ENCODE measurements around the gene BMF.

The BMF gene

DNA sequence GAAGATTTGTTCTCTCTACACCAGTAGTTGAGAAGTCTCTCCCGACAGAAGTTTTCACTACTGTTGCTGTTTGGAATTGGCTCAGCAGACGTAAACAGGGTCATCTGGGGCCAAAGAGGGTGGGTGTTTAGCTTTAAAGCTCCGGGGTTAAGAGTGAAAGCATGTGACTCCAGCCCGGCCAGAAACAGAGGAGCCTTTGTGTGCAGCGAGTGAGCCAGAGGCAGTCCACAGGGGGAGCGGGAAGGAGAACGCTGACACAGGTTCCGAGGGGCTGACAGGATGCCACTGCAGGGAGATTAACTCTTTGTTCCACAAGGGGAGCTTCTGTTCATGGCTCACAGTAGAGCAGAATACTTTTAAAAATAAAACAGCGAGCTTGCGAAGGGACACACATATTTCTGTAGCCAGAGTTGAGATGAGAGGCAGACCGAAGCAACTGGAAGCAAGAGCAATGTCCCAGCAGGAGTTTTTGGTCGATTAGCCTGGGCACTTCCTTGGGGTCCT, 26.9 kb downstream of the BMF start:
- peak overlapping the region in 1 of 2 experiments; percentile 68 for H3K4me3 ChIP-seq (ENCODE audit: insufficient read depth in 1 of 2, low read depth in 1 of 2, low read length in 2 of 2)
- H3K14ac ChIP-seq (ENCODE audit: low read length in 2 of 2), result peak overlapping the region; percentile 7 to 97
- H3K9ac ChIP-seq (ENCODE audit: low read length), result peak overlapping the region; percentile 88
- H3K27ac ChIP-seq (ENCODE audit: low read length, poor library complexity, severe bottlenecking), result peak overlapping the region; percentile 33
- peak; percentile 93 for DNase-seq
- no peaks in the 10 kb centered on the region for H3K36me3 ChIP-seq (ENCODE audit: control insufficient read depth in 1 of 2, insufficient read depth in 2 of 2, low read depth in 1 of 2, low read length in 2 of 2)
- H4K91ac ChIP-seq (ENCODE audit: low read length), result peak overlapping the region; percentile 99
- peaks cover 13% of the 10 kb centered on the region for H3K4me1 ChIP-seq (ENCODE audit: control insufficient read depth, insufficient read depth, low read depth, low read length)
- H4K8ac ChIP-seq (ENCODE audit: low read length), result peak overlapping the region; percentile 95
- no peaks in the 10 kb centered on the region for H3K9me3 ChIP-seq (ENCODE audit: control insufficient read depth, low read length)
- H3K18ac ChIP-seq (ENCODE audit: low read depth in 1 of 2, low read length in 2 of 2), result peak overlapping the region; percentile 93 to 100
- H2BK120ac ChIP-seq (ENCODE audit: low read depth, low read length), result peak overlapping the region; percentile 36
- WGBS, result 9% methylated on average over 12 of the region's 12 CpGs
- H3K4me2 ChIP-seq (ENCODE audit: low read length, poor library complexity, severe bottlenecking), result peak overlapping the region; percentile 55
- no peak overlapping the region for H2BK5ac ChIP-seq (ENCODE audit: low read depth, low read length, poor library complexity, severe bottlenecking)
- H3K23ac ChIP-seq (ENCODE audit: low read length in 2 of 2), result no peak overlapping the region
- peak overlapping the region; percentile 10 for H2AK5ac ChIP-seq (ENCODE audit: low read length, severe bottlenecking)
- H2AFZ ChIP-seq (ENCODE audit: low read depth, low read length), result no peak overlapping the region
- peak overlapping the region; percentile 94 to 96 for H3K4ac ChIP-seq (ENCODE audit: low read depth in 1 of 2, low read length in 2 of 2)
- no peaks in the 10 kb centered on the region for H3K27me3 ChIP-seq (ENCODE audit: control insufficient read depth in 1 of 2, insufficient read depth in 1 of 2, low read length in 2 of 2)
- H2BK12ac ChIP-seq (ENCODE audit: low read length in 2 of 2), result peak overlapping the region; percentile 100
- H2BK15ac ChIP-seq (ENCODE audit: low read depth, poor library complexity, severe bottlenecking), result peak overlapping the region; percentile 71
- H3K79me1 ChIP-seq (replicated peaks; ENCODE audit: low read length, poor library complexity, severe bottlenecking), result no peaks in the 10 kb centered on the region

- peak overlapping the region in 1 of 2 experiments; percentile 68 for H3K4me3 ChIP-seq (ENCODE audit: insufficient read depth in 1 of 2, low read depth in 1 of 2, low read length in 2 of 2)
- H3K18ac ChIP-seq (ENCODE audit: low read depth in 1 of 2, low read length in 2 of 2), result peak overlapping the region; percentile 64 to 68
- peak overlapping the region; percentile 81 for H2AK5ac ChIP-seq (ENCODE audit: low read length, severe bottlenecking)
- no peaks in the 10 kb centered on the region for H3K36me3 ChIP-seq (ENCODE audit: control insufficient read depth in 1 of 2, insufficient read depth in 2 of 2, low read depth in 1 of 2, low read length in 2 of 2)
- H3K9me3 ChIP-seq (ENCODE audit: control insufficient read depth, low read length), result no peaks in the 10 kb centered on the region
- H3K23ac ChIP-seq (ENCODE audit: low read length in 2 of 2), result no peak overlapping the region
- no peak overlapping the region for H2BK120ac ChIP-seq (ENCODE audit: low read depth, low read length)
- no peak overlapping the region for H2AFZ ChIP-seq (ENCODE audit: low read depth, low read length)
- H4K91ac ChIP-seq (ENCODE audit: low read length), result peak overlapping the region; percentile 57
- H3K4me1 ChIP-seq (ENCODE audit: control insufficient read depth, insufficient read depth, low read depth, low read length), result peaks cover 15% of the 10 kb centered on the region
- H3K27me3 ChIP-seq (ENCODE audit: control insufficient read depth in 1 of 2, insufficient read depth in 1 of 2, low read length in 2 of 2), result no peaks in the 10 kb centered on the region
- no peak overlapping the region for H2BK15ac ChIP-seq (ENCODE audit: low read depth, poor library complexity, severe bottlenecking)
- H3K4me2 ChIP-seq (ENCODE audit: low read length, poor library complexity, severe bottlenecking), result no peak overlapping the region
- H3K14ac ChIP-seq (ENCODE audit: low read length in 2 of 2), result no peak overlapping the region
- no peaks in the 10 kb centered on the region for H3K79me1 ChIP-seq (replicated peaks; ENCODE audit: low read length, poor library complexity, severe bottlenecking)
- H4K8ac ChIP-seq (ENCODE audit: low read length), result no peak overlapping the region
- no peak for DNase-seq
- 58% methylated on average over 4 of the region's 5 CpGs for WGBS
- peak overlapping the region in 1 of 2 experiments; percentile 90 for H3K4ac ChIP-seq (ENCODE audit: low read depth in 1 of 2, low read length in 2 of 2)
- H3K9ac ChIP-seq (ENCODE audit: low read length), result peak overlapping the region; percentile 88
- H2BK5ac ChIP-seq (ENCODE audit: low read depth, low read length, poor library complexity, severe bottlenecking), result no peak overlapping the region
- H3K27ac ChIP-seq (ENCODE audit: low read length, poor library complexity, severe bottlenecking), result no peak overlapping the region
- H2BK12ac ChIP-seq (ENCODE audit: low read length in 2 of 2), result peak overlapping the region; percentile 75 to 91
Observed at GRCh38 chr15:40080847-40081246, 27.8 kb downstream of the BMF start.

DNA sequence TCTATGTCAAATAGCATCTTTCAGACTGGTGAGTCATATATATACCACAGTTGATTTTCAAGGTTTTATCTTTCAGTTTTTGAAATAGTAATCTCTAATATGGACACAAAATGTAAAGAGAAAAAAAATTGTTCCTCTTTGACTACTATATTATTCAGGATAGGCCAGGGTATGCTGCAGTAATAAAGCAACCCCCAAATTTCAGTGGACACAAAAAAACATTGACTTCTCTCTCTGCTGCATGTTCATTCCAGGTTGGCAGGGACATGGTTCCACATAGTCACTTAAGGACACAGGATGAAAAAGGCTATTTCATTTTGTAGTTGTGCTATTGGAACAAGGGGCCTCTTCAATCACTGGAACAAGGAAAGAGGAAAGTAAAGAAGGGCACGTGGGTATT, 28.6 kb downstream of the BMF start:
- H4K91ac ChIP-seq (ENCODE audit: low read length), result no peak overlapping the region
- H2AFZ ChIP-seq (ENCODE audit: low read depth, low read length), result no peak overlapping the region
- no peak overlapping the region for H3K18ac ChIP-seq (ENCODE audit: low read depth in 1 of 2, low read length in 2 of 2)
- no peak overlapping the region for H3K9ac ChIP-seq (ENCODE audit: low read length)
- H3K9me3 ChIP-seq (ENCODE audit: control insufficient read depth, low read length), result no peaks in the 10 kb centered on the region
- no peak overlapping the region for H3K14ac ChIP-seq (ENCODE audit: low read length in 2 of 2)
- H2BK15ac ChIP-seq (ENCODE audit: low read depth, poor library complexity, severe bottlenecking), result no peak overlapping the region
- peak overlapping the region; percentile 3 for H2AK5ac ChIP-seq (ENCODE audit: low read length, severe bottlenecking)
- no peak overlapping the region for H4K8ac ChIP-seq (ENCODE audit: low read length)
- no peaks in the 10 kb centered on the region for H3K27me3 ChIP-seq (ENCODE audit: control insufficient read depth in 1 of 2, insufficient read depth in 1 of 2, low read length in 2 of 2)
- no peaks in the 10 kb centered on the region for H3K36me3 ChIP-seq (ENCODE audit: control insufficient read depth in 1 of 2, insufficient read depth in 2 of 2, low read depth in 1 of 2, low read length in 2 of 2)
- H3K23ac ChIP-seq (ENCODE audit: low read length in 2 of 2), result no peak overlapping the region
- H3K4me1 ChIP-seq (ENCODE audit: control insufficient read depth, insufficient read depth, low read depth, low read length), result peaks cover 19% of the 10 kb centered on the region
- H3K4me2 ChIP-seq (ENCODE audit: low read length, poor library complexity, severe bottlenecking), result no peak overlapping the region
- no peaks in the 10 kb centered on the region for H3K79me1 ChIP-seq (replicated peaks; ENCODE audit: low read length, poor library complexity, severe bottlenecking)
- H3K4me3 ChIP-seq (ENCODE audit: insufficient read depth in 1 of 2, low read depth in 1 of 2, low read length in 2 of 2), result no peak overlapping the region
- no peak overlapping the region for H2BK5ac ChIP-seq (ENCODE audit: low read depth, low read length, poor library complexity, severe bottlenecking)
- H3K27ac ChIP-seq (ENCODE audit: low read length, poor library complexity, severe bottlenecking), result no peak overlapping the region
- H2BK12ac ChIP-seq (ENCODE audit: low read length in 2 of 2), result peak overlapping the region in 1 of 2 experiments; percentile 32
- 60% methylated on average over 1 of the region's 1 CpG for WGBS
- no peak overlapping the region for H2BK120ac ChIP-seq (ENCODE audit: low read depth, low read length)
- DNase-seq, result no peak
- H3K4ac ChIP-seq (ENCODE audit: low read depth in 1 of 2, low read length in 2 of 2), result no peak overlapping the region

DNA sequence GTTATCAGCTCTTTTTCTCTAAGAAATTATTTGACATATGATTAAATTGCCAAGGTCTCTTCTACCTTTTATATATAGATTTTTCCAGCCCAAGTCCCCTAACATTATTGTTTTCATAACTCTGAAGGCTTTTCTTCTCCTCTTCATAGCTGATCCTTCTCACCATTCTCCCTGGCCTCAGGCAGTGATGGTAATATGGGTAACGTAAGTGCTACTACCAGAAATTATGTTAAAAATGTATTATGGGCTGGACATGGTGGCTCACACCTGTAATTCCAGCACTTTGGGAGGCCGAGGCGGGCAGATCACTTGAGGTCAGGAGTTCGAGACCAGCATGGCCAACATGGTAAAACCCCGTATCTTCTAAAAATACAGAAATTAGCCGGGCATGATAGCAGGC, 29.2 kb downstream of the BMF start:
- H3K14ac ChIP-seq (ENCODE audit: low read length in 2 of 2), result no peak overlapping the region
- no peak overlapping the region for H3K4me3 ChIP-seq (ENCODE audit: insufficient read depth in 1 of 2, low read depth in 1 of 2, low read length in 2 of 2)
- H3K4ac ChIP-seq (ENCODE audit: low read depth in 1 of 2, low read length in 2 of 2), result no peak overlapping the region
- no peak overlapping the region for H3K27ac ChIP-seq (ENCODE audit: low read length, poor library complexity, severe bottlenecking)
- H3K9ac ChIP-seq (ENCODE audit: low read length), result no peak overlapping the region
- H2BK15ac ChIP-seq (ENCODE audit: low read depth, poor library complexity, severe bottlenecking), result no peak overlapping the region
- H2BK5ac ChIP-seq (ENCODE audit: low read depth, low read length, poor library complexity, severe bottlenecking), result no peak overlapping the region
- no peaks in the 10 kb centered on the region for H3K27me3 ChIP-seq (ENCODE audit: control insufficient read depth in 1 of 2, insufficient read depth in 1 of 2, low read length in 2 of 2)
- H2BK12ac ChIP-seq (ENCODE audit: low read length in 2 of 2), result no peak overlapping the region
- H3K4me2 ChIP-seq (ENCODE audit: low read length, poor library complexity, severe bottlenecking), result no peak overlapping the region
- H2AFZ ChIP-seq (ENCODE audit: low read depth, low read length), result no peak overlapping the region
- 97% methylated on average over 6 of the region's 6 CpGs for WGBS
- peaks cover 18% of the 10 kb centered on the region for H3K4me1 ChIP-seq (ENCODE audit: control insufficient read depth, insufficient read depth, low read depth, low read length)
- no peak overlapping the region for H2AK5ac ChIP-seq (ENCODE audit: low read length, severe bottlenecking)
- no peak overlapping the region for H2BK120ac ChIP-seq (ENCODE audit: low read depth, low read length)
- no peak overlapping the region for H4K8ac ChIP-seq (ENCODE audit: low read length)
- no peaks in the 10 kb centered on the region for H3K79me1 ChIP-seq (replicated peaks; ENCODE audit: low read length, poor library complexity, severe bottlenecking)
- H4K91ac ChIP-seq (ENCODE audit: low read length), result no peak overlapping the region
- DNase-seq, result no peak
- H3K36me3 ChIP-seq (ENCODE audit: control insufficient read depth in 1 of 2, insufficient read depth in 2 of 2, low read depth in 1 of 2, low read length in 2 of 2), result no peaks in the 10 kb centered on the region
- H3K23ac ChIP-seq (ENCODE audit: low read length in 2 of 2), result no peak overlapping the region
- no peaks in the 10 kb centered on the region for H3K9me3 ChIP-seq (ENCODE audit: control insufficient read depth, low read length)
- H3K18ac ChIP-seq (ENCODE audit: low read depth in 1 of 2, low read length in 2 of 2), result no peak overlapping the region
